ENCODE results near the gene ZMYM4. TPM values are rescaled to one million over a fixed set of nuclear protein-coding genes. Genes with fewer than 3 reads are reported as not detected.
"Not testable (repeated sequence)": the region's sequence is repeated elsewhere in the genome, so short reads cannot be mapped to it uniquely, and the experiment has no call there.

ZMYM4 gene
- total RNA-seq, 1 donor from 2014 or later = 25.3 TPM

GRCh38 chr1:35324486-35324885, 56.0 kb downstream of the ZMYM4 start:
- DNase-seq (ENCODE audit: low read depth in 2 of 2) = no peak

DNA sequence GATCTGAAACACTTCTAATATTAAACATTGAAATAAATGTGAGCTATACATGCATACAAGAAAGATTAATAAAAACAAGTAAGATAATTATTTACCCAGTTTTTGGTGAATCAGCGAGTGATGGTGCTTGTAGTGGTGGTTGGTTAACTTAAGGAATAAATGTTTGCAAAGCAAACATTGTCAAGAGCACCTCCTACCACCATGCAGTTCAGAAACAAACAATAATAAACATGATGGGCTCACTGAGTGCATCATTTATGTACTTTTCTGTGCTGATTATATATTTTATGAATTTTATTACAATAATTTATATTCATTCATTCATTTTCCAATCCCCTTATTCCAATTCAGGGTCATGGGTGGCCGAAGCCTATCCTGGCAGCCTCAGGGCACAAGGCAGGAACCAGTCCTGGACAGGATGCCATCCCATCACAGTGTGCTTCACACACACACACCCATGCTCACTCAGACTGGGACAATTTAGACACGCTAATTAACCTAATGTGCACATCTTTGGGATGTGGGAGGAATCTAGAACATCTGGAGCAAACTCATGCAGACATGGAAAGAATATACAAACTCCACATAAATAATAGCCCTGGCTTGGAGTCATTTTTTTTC, 57.8 kb downstream of the ZMYM4 start:
- no peak for DNase-seq (ENCODE audit: low read depth in 2 of 2)

GRCh38 chr1:35331618-35332017, 63.1 kb downstream of the ZMYM4 start:
- DNase-seq (ENCODE audit: low read depth in 2 of 2) = not testable (repeated sequence)

DNA sequence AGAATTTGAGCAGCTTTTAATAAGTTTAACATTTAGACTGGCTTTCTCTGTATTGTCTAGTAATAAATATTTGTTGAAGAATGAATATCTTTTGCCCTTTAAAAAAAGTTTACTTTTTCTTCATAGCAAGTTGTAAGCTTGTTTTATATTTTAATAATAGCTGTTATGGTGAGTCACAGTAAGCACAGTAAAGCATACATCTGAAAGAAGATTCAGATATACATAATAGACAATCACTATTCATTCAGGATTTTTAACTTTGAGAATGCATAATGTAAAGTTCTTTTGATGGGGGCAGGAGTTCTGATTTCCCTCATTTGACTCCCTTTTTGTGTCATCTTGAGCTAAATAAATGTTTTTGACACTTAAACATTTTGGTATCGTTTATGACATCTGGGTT, 66.0 kb downstream of the ZMYM4 start:
- no peak for DNase-seq (ENCODE audit: low read depth in 2 of 2)

DNA sequence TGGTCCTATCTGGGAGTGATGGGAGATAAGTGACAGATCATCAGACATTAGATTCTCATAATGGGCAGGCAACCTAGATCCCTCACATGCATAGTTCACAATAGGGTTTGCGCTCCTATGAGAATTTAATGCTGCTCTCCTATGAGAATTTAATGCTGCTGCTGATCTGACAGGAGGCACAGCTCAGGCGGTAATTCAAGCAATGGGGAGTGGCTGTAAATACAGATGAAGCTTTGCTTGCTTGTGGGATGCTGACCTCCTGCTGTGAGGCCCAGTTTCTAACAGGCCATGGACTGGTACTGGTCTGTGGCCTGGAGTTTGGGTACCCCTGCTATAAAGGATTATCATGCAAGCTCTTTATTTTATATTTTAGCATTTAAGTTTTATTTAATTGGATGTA, 72.0 kb downstream of the ZMYM4 start:
- DNase-seq (ENCODE audit: low read depth in 2 of 2) = no peak

GRCh38 chr1:35345439-35345981, 77.0 kb downstream of the ZMYM4 start:
- DNase-seq (ENCODE audit: low read depth in 2 of 2) = no peak

- DNase-seq (ENCODE audit: low read depth in 2 of 2) = no peak
These were observed 82.4 kb downstream of the ZMYM4 start for GRCh38 chr1:35350872-35351271.

- DNase-seq (ENCODE audit: low read depth in 2 of 2) = no peak
These were observed 91.5 kb downstream of the ZMYM4 start for GRCh38 chr1:35359995-35360394.

GRCh38 chr1:35361638-35362037, 93.1 kb downstream of the ZMYM4 start:
- DNase-seq (ENCODE audit: low read depth in 2 of 2) = peak in 1 of 2 donors; percentile 1

DNA sequence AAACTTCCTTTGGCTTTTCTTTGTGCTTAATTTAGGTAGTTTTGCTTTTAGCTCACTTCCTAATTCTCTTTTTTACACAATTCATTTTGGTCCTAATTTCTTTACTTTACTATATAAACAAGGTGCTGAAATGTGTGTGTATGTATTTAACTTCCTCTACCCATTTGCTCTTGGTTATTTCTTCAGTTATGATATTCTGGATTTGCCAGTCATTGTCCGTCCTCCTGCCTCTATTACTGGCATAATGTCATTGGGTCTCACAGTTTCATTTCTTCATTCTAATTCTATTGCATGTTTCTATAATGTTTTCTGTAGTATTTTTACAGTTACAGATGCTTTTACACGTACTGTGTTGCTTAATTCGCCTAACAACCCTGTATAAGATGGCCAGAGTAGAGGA, 96.2 kb downstream of the ZMYM4 start:
- no peak for DNase-seq (ENCODE audit: low read depth in 2 of 2)

DNA sequence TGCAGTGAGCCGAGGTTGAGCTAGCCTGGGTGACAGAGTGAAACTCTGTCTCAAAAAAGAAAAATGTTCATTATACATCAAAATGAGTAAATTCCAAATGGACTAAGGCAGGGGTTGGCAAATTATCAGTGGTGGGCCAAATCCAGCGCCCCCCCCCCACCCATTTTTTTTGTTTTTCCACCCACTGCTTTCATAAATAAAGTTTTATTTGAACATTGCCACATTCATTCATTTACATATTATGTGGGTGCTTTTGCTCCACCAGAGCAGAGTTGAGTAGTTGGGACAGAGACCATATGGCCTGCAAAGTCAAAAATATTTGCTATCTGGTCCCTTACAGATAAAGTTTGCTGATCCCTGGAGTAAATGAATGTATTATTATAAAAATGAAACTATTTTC, 99.4 kb downstream of the ZMYM4 start:
- no peak for DNase-seq (ENCODE audit: low read depth in 2 of 2)

- DNase-seq (ENCODE audit: low read depth in 2 of 2) = peak; percentile 1 to 95
These were observed 101.6 kb downstream of the ZMYM4 start for GRCh38 chr1:35369922-35370671.

- no peak for DNase-seq (ENCODE audit: low read depth in 2 of 2)
These were observed 103.0 kb downstream of the ZMYM4 start for GRCh38 chr1:35371506-35371905.

- DNase-seq (ENCODE audit: low read depth in 2 of 2) = peak in 1 of 2 donors; percentile 9
These were observed 109.0 kb downstream of the ZMYM4 start for GRCh38 chr1:35377555-35377954.

DNA sequence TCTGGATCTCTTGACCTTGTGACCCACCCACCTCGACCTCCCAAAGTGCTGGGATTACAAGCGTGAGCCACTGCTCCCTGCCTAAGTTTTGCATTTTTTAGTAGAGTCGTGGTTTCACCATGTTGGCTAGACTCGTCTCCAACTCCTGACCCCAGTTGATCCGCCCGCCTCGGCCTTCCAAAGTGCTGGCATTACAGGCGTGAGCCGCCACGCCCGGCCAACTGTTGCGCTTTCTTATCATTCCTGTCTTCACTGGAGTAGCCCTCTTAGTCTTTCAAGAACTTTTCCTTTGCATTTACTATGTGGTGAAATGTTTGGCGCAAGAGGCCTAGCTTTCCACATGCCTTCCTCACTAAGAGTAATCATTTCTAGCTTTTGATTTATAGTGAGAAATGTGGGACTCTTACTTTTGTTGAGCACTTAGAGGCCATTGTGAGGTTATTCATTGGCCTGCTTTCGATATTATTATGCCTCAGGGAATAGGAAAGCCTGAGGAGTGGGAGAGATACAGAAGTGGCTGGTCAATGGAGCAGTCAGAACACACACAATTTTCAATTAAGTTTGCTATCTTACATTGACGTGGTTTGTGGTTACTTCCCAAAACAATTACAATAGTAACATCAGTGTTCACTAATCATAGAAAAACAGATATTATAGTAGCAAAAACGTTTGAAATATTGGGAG, 111.0 kb downstream of the ZMYM4 start:
- DNase-seq (ENCODE audit: low read depth in 2 of 2) = no peak

DNA sequence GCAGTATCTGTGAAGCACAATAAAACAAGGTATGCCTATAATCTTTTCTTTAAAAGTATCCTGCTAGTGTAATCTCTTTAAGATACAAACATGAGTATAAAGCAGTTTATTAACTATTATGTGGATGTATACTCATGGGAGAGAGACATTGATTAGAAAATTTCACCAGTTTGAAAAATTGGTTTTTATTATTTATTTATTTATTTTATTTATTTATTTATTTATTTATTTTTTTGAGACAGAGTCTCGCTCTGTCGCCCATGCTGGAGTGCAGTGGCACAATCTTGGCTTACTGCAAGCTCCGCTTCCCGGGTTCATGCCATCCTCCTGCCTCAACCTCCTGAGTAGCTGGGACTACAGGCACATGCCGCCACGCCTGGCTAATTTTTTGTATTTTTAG, 111.6 kb downstream of the ZMYM4 start:
- not testable (repeated sequence) for DNase-seq (ENCODE audit: low read depth in 2 of 2)

DNA sequence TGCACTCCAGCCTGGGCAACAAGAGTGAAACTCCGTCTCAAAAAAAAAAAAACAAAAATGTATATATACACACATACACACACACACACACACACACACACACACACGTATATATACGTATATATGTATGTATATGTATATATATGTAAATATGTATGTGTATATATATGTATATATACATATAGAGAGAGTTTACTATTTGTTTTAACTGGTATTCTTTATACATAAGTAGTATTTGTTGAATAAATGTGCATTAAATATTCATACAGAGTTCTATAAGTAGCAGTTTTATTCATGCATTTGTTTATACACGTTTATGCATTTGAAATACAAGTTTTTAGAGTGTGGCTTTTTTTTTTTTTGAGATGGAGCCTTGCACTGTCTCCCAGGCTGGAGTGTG, 113.6 kb downstream of the ZMYM4 start:
- DNase-seq (ENCODE audit: low read depth in 2 of 2) = no peak

- DNase-seq (ENCODE audit: low read depth in 2 of 2) = no peak
These were observed 117.8 kb downstream of the ZMYM4 start for GRCh38 chr1:35386290-35386689.

DNA sequence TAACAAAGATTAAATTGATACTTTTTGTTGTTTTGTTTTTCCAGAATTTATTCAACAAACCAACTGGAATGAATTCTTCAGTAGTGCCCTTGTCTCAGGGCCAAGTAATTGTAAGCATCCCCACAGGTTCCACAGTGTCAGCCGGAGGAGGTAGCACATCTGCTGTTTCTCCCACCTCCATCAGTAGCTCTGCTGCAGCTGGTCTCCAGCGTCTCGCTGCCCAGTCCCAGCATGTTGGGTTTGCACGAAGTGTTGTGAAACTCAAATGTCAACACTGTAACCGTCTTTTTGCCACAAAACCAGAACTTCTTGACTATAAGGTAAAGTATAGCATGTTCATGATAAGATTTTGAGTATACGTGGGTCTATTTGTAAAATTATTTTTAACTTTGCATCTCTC, 118.5 kb downstream of the ZMYM4 start:
- no peak for DNase-seq (ENCODE audit: low read depth in 2 of 2)

DNA sequence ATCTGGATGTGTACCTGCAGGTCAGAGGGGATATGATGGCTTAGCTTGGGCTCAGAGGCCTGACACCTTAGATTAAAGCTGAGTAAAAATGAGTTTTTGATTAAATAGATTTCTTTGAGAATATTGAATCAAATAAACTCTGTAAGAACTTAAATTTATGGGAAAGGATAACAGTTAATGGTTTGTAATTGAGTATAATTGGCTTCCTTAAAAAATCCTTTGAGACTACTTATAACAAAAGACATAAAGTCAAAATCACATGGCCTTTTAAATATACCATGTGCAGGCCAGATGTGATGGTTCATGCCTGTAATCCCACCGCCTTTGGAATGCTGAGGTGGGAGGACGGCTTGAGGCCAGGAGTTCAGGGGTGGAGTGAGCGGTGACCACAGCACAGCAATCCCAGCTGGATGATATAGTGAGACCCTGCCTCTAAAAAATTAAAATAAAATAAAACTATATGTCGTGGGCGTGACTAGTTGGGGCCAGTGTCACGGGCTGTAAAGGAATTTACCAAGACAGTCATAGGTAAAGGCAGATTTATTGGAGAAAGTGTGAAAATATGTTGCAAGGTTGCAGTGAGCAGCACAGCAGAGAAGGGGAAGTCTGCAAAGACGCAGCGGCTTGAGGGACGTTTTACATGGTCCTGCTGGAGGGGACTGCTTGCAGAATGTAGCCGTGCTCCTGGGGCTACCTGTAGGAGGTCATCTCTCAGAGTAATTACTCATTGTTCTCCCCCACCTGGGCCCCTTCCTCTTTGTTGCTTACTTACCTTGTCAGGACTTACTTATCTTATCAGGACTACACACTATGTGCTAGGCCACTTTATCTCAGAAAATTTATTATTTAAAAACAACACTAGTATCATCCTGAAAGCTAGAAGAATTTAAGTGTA, 122.3 kb downstream of the ZMYM4 start:
- no peak for DNase-seq (ENCODE audit: low read depth in 2 of 2)

GRCh38 chr1:35394386-35394785, 125.9 kb downstream of the ZMYM4 start:
- DNase-seq (ENCODE audit: low read depth in 2 of 2) = no peak

All from dermis microvascular lymphatic vessel endothelial cell (primary cell).